Stomach smooth muscle (tissue), 2 donors: ENCODE data around the gene DNMBP.
"Not testable (repeated sequence)": the region's sequence is repeated elsewhere in the genome, so short reads cannot be mapped to it uniquely, and the experiment has no call there.

Source experiments
- H3K27ac ChIP-seq: one replicate; pipeline ENCODE4 v1.7.0; 2013; ENCODE audit warnings: mild to moderate bottlenecking, low read length, inconsistent platforms
- H3K27me3 ChIP-seq, 2 donors: one replicate each; pipeline ENCODE4 v1.7.0; 2013; ENCODE audit warnings: low read length in 2 of 2; ENCODE audit not compliant: insufficient read depth in 2 of 2, control insufficient read depth in 1 of 2
- H3K36me3 ChIP-seq, 2 donors: one replicate each; pipeline ENCODE4 v1.7.0; 2013; ENCODE audit warnings: low read length in 2 of 2; ENCODE audit not compliant: control insufficient read depth in 2 of 2, insufficient read depth in 2 of 2
- H3K4me1 ChIP-seq: one replicate; pipeline ENCODE4 v1.7.0; 2013; ENCODE audit warnings: low read length; ENCODE audit not compliant: control insufficient read depth, insufficient read depth
- H3K4me3 ChIP-seq, 2 donors: one replicate each; pipeline ENCODE4 v1.7.0; 2013; ENCODE audit warnings: low read length in 2 of 2
- H3K9ac ChIP-seq, 2 donors: one replicate each; pipeline ENCODE4 v1.7.0; 2013; ENCODE audit warnings: low read length in 2 of 2, mild to moderate bottlenecking in 1 of 2
- H3K9me3 ChIP-seq, 2 donors: one replicate each; pipeline ENCODE4 v1.7.0; 2013; ENCODE audit warnings: low read length in 2 of 2; ENCODE audit not compliant: control insufficient read depth in 2 of 2
- donor health status: healthy.
- donor health status: Pancreatic carcinoma.

DNMBP gene

GRCh38 chr10:99912041-99912440 is 97.7 kb downstream of the DNMBP start:
- no peak overlapping the region for H3K9ac ChIP-seq
- peaks cover 9 to 12% of the 10 kb centered on the region in 2 donors for H3K36me3 ChIP-seq
- H3K27me3 ChIP-seq, result no peaks in the 10 kb centered on the region
- no peaks in the 10 kb centered on the region for H3K4me1 ChIP-seq
- H3K9me3 ChIP-seq, result no peaks in the 10 kb centered on the region
- no peak overlapping the region for H3K27ac ChIP-seq
- no peak overlapping the region for H3K4me3 ChIP-seq

DNA sequence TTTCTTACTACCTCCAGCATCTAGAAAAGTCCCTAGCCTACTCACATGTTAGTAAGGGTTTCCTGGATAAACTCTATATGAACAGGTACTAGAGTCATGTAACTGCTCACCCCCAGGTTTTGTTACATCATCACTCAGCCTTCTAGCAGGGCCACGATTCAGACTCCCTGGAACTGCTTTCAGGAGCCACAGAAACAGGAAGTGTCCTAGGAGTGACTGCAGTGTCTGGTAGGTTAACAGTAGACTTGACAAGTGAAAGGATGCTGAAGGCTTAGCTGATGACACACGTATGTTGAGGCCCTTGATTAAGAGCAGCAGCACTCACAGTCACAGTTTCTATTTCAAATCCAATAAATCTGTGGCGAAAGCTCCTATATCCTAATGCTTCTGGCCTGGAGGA is 101.2 kb downstream of the DNMBP start:
- Histone ChIP-seq H3K36me3 (peaks cover 23 to 34% of the 10 kb centered on the region in 2 donors), H3K27me3 (no peaks in the 10 kb centered on the region), H3K9me3 (no peaks in the 10 kb centered on the region), H3K4me3 (no peak overlapping the region), H3K9ac (no peak overlapping the region), H3K4me1 (peaks cover 6% of the 10 kb centered on the region), H3K27ac (no peak overlapping the region)

- Histone ChIP-seq H3K9ac (no peak overlapping the region), H3K9me3 (no peaks in the 10 kb centered on the region), H3K27ac (peak overlapping the region; percentile 41), H3K4me1 (peaks cover 6% of the 10 kb centered on the region), H3K36me3 (peaks cover 25 to 34% of the 10 kb centered on the region in 2 donors), H3K4me3 (no peak overlapping the region), H3K27me3 (no peaks in the 10 kb centered on the region)
Observed at GRCh38 chr10:99906470-99906869, 103.3 kb downstream of the DNMBP start.

DNA sequence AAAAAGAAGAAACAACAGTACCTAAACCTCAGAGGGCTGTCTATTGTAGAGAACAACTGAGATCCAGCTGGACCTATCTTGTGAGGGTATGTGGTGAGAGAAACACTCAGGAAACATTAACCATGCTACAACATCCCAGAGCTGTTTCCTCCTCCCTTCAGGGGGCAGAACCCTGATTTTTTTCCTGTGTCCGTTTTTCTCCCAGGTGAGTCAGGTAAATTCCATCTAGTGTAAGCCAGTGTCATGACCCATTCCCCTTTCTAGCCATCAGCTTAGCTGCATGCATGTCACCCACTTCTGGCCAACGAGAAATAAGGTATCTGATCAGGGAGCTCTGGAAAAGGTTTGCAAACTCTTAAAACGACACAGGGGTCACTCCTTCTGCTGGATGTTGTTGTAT is 103.8 kb downstream of the DNMBP start:
- H3K27me3 ChIP-seq, result no peaks in the 10 kb centered on the region
- no peaks in the 10 kb centered on the region for H3K9me3 ChIP-seq
- H3K4me3 ChIP-seq, result no peak overlapping the region
- peaks cover 6% of the 10 kb centered on the region for H3K4me1 ChIP-seq
- H3K9ac ChIP-seq, result no peak overlapping the region
- peaks cover 25 to 34% of the 10 kb centered on the region in 2 donors for H3K36me3 ChIP-seq
- H3K27ac ChIP-seq, result peak overlapping the region; percentile 41

GRCh38 chr10:99895867-99896266 is 113.9 kb downstream of the DNMBP start:
- H3K4me1 ChIP-seq, result no peaks in the 10 kb centered on the region
- H3K4me3 ChIP-seq, result no peak overlapping the region
- no peaks in the 10 kb centered on the region for H3K27me3 ChIP-seq
- H3K9ac ChIP-seq, result no peak overlapping the region
- peaks cover 37 to 46% of the 10 kb centered on the region in 2 donors for H3K36me3 ChIP-seq
- H3K27ac ChIP-seq, result no peak overlapping the region
- H3K9me3 ChIP-seq, result no peaks in the 10 kb centered on the region

DNA sequence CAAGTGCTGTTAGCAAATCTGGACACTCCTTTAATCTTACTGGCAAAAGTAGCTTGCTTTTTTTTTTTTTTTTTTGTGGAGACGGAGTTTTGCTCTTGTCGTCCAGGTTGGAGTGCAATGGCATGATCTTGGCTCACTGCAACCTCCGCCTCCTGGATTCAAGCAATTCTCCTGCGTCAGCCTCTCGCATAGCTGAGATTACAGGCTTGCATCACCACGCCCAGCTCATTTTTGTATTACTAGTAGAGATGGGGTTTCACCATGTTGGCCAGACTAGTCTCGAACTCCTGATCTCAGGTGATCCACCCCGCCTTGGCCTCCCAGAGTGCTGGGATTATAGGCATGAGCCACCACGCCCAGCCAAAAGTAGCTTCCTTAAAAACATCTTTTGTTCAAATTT is 114.7 kb downstream of the DNMBP start:
- peaks cover 37 to 46% of the 10 kb centered on the region in 2 donors for H3K36me3 ChIP-seq
- not testable (repeated sequence) for H3K27ac ChIP-seq, H3K4me1 ChIP-seq, H3K27me3 ChIP-seq, H3K4me3 ChIP-seq, H3K9me3 ChIP-seq, H3K9ac ChIP-seq

DNA sequence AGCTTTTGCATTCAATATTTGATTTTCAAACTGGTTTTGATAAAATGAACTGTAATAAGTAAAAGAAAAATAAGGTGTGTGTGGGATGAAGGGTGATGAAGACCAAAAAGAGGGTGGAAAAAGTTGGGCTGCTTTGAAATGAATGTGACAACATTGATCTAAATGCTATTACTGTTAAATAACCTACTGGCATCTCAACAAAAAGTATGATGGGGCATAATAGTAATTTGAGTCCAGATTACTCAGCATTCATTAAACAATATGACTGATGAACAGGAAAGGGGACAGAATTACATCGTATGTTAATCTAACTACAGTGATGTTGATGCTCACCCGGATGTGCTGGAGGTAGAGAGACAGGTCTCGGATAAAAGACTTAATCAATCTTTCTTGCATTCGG is 115.1 kb downstream of the DNMBP start:
- no peak overlapping the region for H3K4me3 ChIP-seq
- peaks cover 37 to 46% of the 10 kb centered on the region in 2 donors for H3K36me3 ChIP-seq
- H3K9ac ChIP-seq, result no peak overlapping the region
- no peak overlapping the region for H3K27ac ChIP-seq
- H3K9me3 ChIP-seq, result no peaks in the 10 kb centered on the region
- no peaks in the 10 kb centered on the region for H3K4me1 ChIP-seq
- no peaks in the 10 kb centered on the region for H3K27me3 ChIP-seq

- Histone ChIP-seq H3K27ac (no peak overlapping the region), H3K4me1 (no peaks in the 10 kb centered on the region), H3K27me3 (no peaks in the 10 kb centered on the region), H3K36me3 (peaks cover 21 to 28% of the 10 kb centered on the region in 2 donors), H3K4me3 (no peak overlapping the region), H3K9ac (no peak overlapping the region), H3K9me3 (no peaks in the 10 kb centered on the region)
Observed at GRCh38 chr10:99888622-99889021, 121.1 kb downstream of the DNMBP start.

- H3K9me3 ChIP-seq, result no peaks in the 10 kb centered on the region
- H3K27me3 ChIP-seq, result no peaks in the 10 kb centered on the region
- H3K36me3 ChIP-seq, result peaks cover 42 to 66% of the 10 kb centered on the region in 2 donors
- H3K9ac ChIP-seq, result no peak overlapping the region
- no peak overlapping the region for H3K4me3 ChIP-seq
- H3K27ac ChIP-seq, result no peak overlapping the region
- no peaks in the 10 kb centered on the region for H3K4me1 ChIP-seq
Observed at GRCh38 chr10:99883523-99883922, 126.2 kb downstream of the DNMBP start.

DNA sequence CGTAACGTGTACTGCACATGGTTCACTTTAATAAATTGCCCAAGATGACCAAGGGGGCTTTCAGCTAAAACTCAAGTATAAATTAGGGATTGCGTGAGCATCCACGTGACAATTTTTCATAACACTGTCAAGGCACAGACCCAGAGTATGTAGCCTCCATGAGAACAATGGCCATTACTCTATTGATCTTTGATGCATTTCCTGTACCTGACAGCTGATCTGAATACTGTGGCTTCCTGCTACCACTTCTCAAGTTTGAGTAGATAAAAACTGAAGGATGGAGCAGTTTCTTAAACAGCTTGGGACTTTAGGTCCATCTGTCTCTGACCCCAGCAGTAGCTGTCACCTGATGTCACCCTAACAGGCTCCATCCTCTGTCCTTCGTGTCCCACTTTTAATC is 128.4 kb downstream of the DNMBP start:
- Histone ChIP-seq H3K36me3 (peaks cover 52 to 74% of the 10 kb centered on the region in 2 donors), H3K9me3 (no peaks in the 10 kb centered on the region), H3K27me3 (no peaks in the 10 kb centered on the region), H3K27ac (no peak overlapping the region), H3K9ac (no peak overlapping the region), H3K4me3 (no peak overlapping the region), H3K4me1 (no peaks in the 10 kb centered on the region)

- Histone ChIP-seq H3K27me3 (no peaks in the 10 kb centered on the region), H3K27ac (no peak overlapping the region), H3K9ac (no peak overlapping the region), H3K36me3 (peaks cover 51 to 67% of the 10 kb centered on the region in 2 donors), H3K4me3 (no peak overlapping the region), H3K4me1 (no peaks in the 10 kb centered on the region), H3K9me3 (no peaks in the 10 kb centered on the region)
Observed at GRCh38 chr10:99880080-99880835, 129.5 kb downstream of the DNMBP start.
